ENCODE data around the gene SLC27A1. TPM values are rescaled to one million over a fixed set of nuclear protein-coding genes. Genes with fewer than 3 reads are reported as not detected.
A peak's percentile ranks its signal among the peaks of the same experiment; 100 is the strongest.

The SLC27A1 gene
- total and polyA plus RNA-seq, 10 of the 15 experiments (the other 5 are each of a cell fraction or from before 2014, with no cell fraction given): 0.11 to 2.3 (median 1.2) TPM

DNA sequence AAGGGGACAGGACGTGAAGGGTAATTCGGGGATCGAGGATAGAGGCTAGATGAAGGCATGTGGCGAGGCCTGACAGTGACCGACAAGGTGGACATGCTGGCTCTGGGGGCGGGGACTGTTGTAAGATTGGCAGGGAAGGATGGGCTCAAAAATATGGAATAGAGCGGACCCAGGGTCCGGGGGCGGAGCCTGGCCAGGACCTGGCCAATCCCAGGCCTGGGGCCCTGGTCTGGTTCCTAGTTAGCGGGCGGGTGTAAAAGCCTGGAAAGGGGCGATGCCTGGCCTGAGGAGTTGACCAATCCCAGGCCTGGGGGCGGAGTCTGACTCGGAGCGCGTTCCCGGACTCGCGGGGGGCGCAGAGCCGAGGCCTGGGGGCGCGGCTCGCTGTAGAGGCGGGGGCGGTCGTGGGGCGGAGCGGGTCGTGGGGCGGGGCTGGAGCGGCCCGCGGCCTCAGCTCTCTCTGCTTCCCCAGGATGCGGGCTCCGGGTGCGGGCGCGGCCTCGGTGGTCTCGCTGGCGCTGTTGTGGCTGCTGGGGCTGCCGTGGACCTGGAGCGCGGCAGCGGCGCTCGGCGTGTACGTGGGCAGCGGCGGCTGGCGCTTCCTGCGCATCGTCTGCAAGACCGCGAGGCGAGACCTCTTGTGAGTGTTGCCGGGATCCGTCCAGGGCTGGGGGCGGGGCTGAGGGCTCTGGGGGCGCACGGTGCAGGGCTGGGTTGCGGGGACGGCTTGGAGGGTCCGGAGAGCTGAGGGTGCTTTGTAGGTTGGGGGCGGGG is at the start of gene SLC27A1 (continued):
- TF ChIP-seq, protein P1, sequence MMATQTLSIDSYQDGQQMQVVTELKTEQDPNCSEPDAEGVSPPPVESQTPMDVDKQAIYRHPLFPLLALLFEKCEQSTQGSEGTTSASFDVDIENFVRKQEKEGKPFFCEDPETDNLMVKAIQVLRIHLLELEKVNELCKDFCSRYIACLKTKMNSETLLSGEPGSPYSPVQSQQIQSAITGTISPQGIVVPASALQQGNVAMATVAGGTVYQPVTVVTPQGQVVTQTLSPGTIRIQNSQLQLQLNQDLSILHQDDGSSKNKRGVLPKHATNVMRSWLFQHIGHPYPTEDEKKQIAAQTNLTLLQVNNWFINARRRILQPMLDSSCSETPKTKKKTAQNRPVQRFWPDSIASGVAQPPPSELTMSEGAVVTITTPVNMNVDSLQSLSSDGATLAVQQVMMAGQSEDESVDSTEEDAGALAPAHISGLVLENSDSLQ (IDR thresholded peaks at IDR 0.05): peak; percentile 97
- TF ChIP-seq BHLHE40 (IDR thresholded peaks at IDR 0.05; ENCODE audit: borderline replicate concordance in 1 of 2, low read depth in 2 of 2, low read length in 1 of 2): peak in 1 of 2 experiments; percentile 40; a peak in 2 of 4 replicates
- no peak for TF ChIP-seq POLR2AphosphoS5 (IDR thresholded peaks at IDR 0.05; ENCODE audit: low read length)
- TF ChIP-seq CHD4 (IDR thresholded peaks at IDR 0.05): no peak
- peak; percentile 33; the same call in 1 of the 2 replicates for TF ChIP-seq DPF2 (IDR thresholded peaks at IDR 0.05)
- no peak for TF ChIP-seq ZZZ3 (IDR thresholded peaks at IDR 0.05; ENCODE audit: control insufficient read depth, insufficient read length, low read depth)
- no peak for TF ChIP-seq SUPT20H (IDR thresholded peaks at IDR 0.05; ENCODE audit: borderline replicate concordance, control insufficient read depth, low read depth, low read length)

DNA sequence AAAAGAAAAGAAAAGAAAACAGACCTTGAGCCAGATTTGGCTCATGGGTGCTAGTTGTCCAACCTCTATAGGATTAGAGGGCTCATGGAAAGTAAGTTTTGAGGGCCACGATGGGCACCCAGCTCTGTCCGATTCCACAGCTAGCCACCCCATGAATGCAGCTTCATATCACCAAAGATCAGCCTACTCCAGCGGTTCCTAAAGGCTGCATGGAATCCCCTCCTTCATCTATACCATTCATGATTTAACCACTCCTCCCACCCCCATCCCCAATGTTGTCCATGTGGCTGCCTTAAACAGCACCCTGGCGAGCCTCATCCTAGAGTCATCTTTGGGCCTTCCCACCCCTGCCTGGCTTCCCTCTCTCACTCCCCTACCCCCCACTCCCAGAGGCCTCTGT is 48.4 kb upstream of the SLC27A1 start:
- TF ChIP-seq ZNF24 (IDR thresholded peaks at IDR 0.05) (no peak), POLR2AphosphoS5 (IDR thresholded peaks at IDR 0.05; ENCODE audit: low read length) (no peak), RAD51 (IDR thresholded peaks at IDR 0.05) (no peak), CBX3 (IDR thresholded peaks at IDR 0.05; ENCODE audit: borderline replicate concordance, low read depth) (no peak), TARDBP (IDR thresholded peaks at IDR 0.05; ENCODE audit: borderline replicate concordance) (no peak), BCLAF1 (IDR thresholded peaks at IDR 0.05) (no peak)
- Histone ChIP-seq H3K27me3 (replicated peaks in 1 of 2; ENCODE audit: control insufficient read depth in 2 of 2, insufficient read depth in 2 of 2, low read length in 1 of 2) (no peaks in the 10 kb centered on the region), H3K9me3 (replicated peaks; ENCODE audit: control insufficient read depth, insufficient read depth, low read length) (no peaks in the 10 kb centered on the region), H3K79me2 (ENCODE audit: control insufficient read depth, insufficient read depth, low read length) (peaks cover 2% of the 10 kb centered on the region; the same call in 1 of the 2 replicates), H3K9ac (ENCODE audit: control insufficient read depth, insufficient read depth, low read length) (no peak overlapping the region), H2AFZ (ENCODE audit: control insufficient read depth, low read depth, low read length) (no peak overlapping the region), H3K4me2 (ENCODE audit: control insufficient read depth, insufficient read depth) (no peak overlapping the region), H3K4me1 (ENCODE audit: control insufficient read depth, insufficient read depth, low read length) (peaks cover 3% of the 10 kb centered on the region; the same call in 1 of the 2 replicates), H4K20me1 (ENCODE audit: control insufficient read depth, insufficient read depth) (no peaks in the 10 kb centered on the region), H3K36me3 (ENCODE audit: control insufficient read depth in 2 of 2, insufficient read depth in 2 of 2, low read length in 1 of 2) (no peaks in the 10 kb centered on the region), H3K27ac (ENCODE audit: control insufficient read depth, insufficient read depth) (no peak overlapping the region), H3K4me3 (no peak overlapping the region)
- ChIA-PET RAD21 (ENCODE audit: unreplicated experiment) (no interaction called here), SMC1A (ENCODE audit: uncharacterized antibody, unreplicated experiment) (no interaction called here), CTCF (no interaction called here), POLR2A (interaction anchor here (0.5 to 4.3 kb wide), 2 partner anchors 16 to 72 kb away, joined by 3 to 46 read pairs; partner anchors contain the start of gene BST2)
- FAIRE-seq (no peak), DNase-seq (ENCODE audit: low read depth, low spot score) (no peak), ATAC-seq (no peak)
- in situ Hi-C loops (cut with MboI): no loop called here
- intact Hi-C loops (cut with micrococcal nuclease; ENCODE audit: unreplicated experiment): no loop called here
- WGBS (ENCODE audit: insufficient coverage, insufficient replicate concordance, low lambda C conversion rate, missing lambda C conversion rate): 96% methylated on average over 4 of the region's 4 CpGs
- no TSS peak for BruUV-seq (replicated peaks)
